Activated CD8-positive, alpha-beta memory T cell treated with anti-CD3 and anti-CD28 coated beads, Interleukin-2, amount 50 U/mL, for 24 hours (primary cell): ENCODE measurements around the gene POP4.
"Not testable (repeated sequence)": the region's sequence is repeated elsewhere in the genome, so short reads cannot be mapped to it uniquely, and the experiment has no call there.

Experiments
- DNase-seq: peaks from one replicate; pipeline ENCODE4 v3.0.0-alpha.2; 2020; ENCODE audit errors: extremely low read depth

Gene POP4

GRCh38 chr19:29610574-29611271 is 4.6 kb downstream of the POP4 start:
- peak; percentile 69 for DNase-seq

- no peak for DNase-seq
Observed at GRCh38 chr19:29612121-29612520, 6.0 kb downstream of the POP4 start.

DNA sequence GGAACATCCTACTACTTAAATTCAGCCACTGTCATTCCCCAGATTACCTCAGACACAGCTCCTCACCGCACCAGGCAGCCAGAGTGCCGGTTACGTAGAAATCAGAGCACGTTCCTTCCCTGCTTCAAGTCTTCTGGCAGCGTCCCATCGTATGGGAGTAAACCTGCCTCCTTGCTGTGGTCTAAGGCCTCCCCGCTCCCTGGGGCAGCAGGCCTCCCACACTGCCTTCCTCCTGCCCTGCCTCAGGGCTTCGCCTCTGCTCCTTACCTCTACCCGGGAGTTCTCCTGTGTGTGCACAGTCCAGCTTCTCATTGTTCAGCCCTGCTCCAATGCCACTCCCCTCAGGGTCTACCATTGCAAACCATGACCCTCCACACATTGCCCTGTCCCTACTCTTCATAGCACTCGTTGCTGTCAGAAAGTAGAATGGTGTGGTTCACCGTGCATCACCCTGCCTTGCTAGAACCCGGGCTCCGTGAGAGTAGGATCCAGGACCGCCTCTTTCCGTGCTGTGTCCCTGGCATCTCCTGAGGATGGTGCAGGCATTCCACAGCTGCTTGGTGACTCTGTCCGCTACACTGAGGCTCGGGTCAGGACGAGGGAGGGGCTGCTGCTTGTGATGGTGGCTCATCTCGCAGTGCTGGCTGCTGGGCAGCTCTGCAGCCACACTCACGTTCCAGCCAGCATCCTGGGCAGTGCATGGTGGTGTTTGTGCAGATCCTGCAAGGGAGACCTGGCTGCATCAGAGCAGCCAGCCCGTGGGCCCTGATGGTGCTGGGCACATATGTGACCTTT is 6.9 kb downstream of the POP4 start:
- no peak for DNase-seq

GRCh38 chr19:29614046-29614445 is 8.0 kb downstream of the POP4 start:
- no peak for DNase-seq

DNA sequence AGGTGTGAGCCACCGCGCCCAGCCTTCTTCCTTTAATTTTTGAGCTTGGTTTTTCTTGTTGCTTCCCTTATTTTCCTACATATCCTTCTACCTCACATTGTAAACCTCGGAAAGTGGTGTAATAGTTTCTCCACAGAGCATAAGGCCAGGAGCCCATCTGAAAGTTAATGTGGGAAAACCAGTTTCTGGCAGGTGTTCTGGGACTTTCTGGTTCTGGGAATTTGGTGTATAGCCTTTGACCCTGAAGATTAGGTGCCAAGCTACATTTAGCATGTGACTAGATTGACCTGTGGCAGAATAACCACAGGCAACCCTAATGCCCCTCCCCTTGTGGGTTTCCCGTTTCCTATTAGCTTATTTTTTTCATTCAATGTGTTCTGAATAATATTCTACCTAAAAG is 8.7 kb downstream of the POP4 start:
- DNase-seq, result no peak

DNA sequence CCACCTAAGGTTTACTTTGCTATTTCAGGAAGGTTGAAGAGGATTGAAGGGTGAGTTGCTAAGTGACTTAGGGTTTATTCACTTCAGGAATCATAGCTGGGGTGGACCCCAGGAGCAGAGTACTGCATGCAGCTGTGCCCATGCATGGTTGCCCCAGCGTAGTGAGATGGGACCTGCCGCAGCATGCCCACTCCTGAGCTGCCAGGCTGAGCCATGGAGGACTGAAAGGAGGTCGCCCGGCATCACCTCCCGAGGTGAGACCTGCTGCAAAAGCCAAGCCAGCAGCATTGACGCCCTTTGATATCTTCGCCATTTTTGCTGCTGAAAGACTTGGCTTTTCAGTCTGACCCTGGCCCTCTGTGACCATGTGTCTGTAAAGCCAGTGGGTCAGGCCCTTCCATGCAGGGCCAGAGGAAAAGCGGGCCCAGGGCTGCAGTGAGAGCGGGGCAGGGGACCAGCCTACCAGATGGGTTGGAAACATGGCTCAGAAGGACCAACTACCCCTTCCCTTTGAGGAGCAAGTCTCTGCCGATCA is 9.9 kb downstream of the POP4 start:
- no peak for DNase-seq

DNA sequence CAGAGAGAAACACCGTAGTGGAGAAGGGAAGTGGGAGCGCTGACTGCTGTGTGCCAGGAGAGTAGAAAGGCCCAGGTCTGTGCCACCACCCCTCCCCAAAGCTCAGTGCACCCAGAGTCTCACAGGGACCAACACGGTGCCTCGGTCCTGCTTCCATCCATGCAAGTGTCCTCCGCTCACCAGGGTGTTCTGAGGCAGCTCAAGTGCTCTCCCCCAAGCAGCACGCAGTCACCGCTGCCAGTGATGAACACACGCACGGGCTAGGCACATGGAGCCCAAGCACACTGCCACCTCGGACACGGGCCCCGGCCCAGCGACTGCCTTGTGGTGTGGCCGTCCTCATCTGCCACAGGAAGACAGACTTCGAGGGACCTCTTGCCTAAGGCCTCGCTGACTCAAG is 10.5 kb downstream of the POP4 start:
- no peak for DNase-seq

- DNase-seq, result no peak
Observed at GRCh38 chr19:29617366-29618266, 11.5 kb downstream of the POP4 start.

GRCh38 chr19:29618434-29618833 is 12.4 kb downstream of the POP4 start:
- no peak for DNase-seq

- DNase-seq, result no peak
Observed at GRCh38 chr19:29618871-29619270, 12.8 kb downstream of the POP4 start.

GRCh38 chr19:29620931-29621351 is 14.9 kb downstream of the POP4 start:
- peak; percentile 44 for DNase-seq

- DNase-seq, result no peak
Observed at GRCh38 chr19:29622166-29623070, 16.3 kb downstream of the POP4 start.

DNA sequence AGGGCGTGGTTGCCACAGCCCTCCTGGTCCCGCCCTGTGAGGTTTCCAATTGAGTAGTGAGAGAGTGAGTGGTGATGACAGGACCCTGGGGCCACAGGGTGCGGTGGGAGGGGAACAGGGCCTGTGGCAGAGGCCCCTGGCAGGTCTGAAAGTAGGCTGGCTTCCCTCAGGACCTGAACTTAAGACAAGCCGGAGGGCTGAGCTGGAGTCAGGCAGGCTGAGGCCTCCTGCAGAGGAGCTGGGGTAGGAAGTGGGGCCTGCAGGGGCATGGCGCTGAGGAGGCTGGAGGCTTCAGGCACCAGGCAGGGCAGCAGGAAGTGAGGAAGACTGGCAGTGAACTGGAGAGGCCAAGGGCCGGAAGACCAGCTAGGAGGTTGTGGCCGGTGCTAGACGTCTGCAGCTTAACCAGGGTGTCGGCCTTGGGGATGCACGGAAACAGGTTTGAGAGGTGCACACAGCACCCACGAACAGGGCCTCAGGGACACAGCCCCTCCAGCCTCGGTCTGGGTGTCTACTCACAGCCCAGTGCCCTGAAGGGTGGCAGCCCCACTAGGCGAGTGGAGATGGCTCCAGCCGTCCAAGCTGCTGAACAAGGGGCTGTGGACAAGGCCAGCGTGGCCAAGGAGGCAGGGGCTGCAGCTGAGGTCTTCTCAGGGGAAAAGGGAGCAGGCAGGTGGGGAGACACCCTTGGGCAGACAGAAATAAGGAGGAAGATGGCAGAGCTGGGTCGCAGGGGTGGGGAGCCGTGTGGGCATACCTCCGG is 17.8 kb downstream of the POP4 start:
- peak; percentile 40 for DNase-seq

GRCh38 chr19:29624489-29625185 is 18.6 kb downstream of the POP4 start:
- DNase-seq, result no peak

- DNase-seq, result no peak
Observed at GRCh38 chr19:29625186-29625651, 19.1 kb downstream of the POP4 start.

DNA sequence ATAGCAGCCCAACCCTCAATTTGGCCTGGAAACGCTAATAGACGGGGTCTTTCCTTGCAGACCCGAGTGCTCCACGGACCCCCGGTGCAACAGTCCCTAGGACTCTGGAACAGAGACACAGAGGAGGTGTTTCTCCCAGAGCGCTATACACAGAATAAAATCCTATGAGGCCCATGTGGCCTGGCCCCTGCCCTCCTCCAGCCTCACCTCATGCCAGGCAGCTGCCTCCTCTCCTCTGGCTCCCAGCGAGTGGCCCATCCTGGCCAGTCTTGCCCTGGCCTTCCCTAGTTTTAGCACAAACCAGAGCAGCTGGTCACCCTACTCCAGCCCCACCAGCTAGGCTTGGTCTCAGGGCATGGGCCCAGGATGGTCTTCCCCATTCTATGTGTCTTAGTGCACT is 20.3 kb downstream of the POP4 start:
- no peak for DNase-seq

DNA sequence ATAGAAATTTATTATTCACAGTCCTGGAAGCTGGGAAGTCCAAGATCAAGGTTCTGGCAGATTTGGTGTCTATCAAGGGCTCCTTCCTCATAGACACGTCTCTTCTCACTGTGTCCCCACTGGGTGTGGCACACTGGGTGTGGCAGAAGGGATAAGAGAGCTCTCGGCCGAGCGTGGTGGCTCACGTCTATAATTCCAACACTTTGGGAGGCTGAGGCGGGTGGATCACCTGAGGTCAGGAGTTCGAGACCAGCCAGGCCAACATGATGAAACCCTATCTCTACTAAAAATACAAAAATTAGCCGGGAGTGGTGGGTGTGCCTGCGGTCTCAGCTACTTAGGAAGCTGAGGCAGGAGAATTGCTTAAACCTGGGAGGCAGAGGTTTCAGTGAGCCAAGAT is 20.7 kb downstream of the POP4 start:
- DNase-seq, result not testable (repeated sequence)

- DNase-seq, result no peak
Observed at GRCh38 chr19:29628661-29629385, 22.7 kb downstream of the POP4 start.
